WI38 (cell line): ENCODE data around the gene B4GALNT2.

Experiments
- H3K4me3 ChIP-seq: 2 replicates; pipeline ENCODE4 v1.5.1; 2011; ENCODE audit warnings: low read depth, mild to moderate bottlenecking, control low read depth, low read length
- CTCF ChIP-seq: IDR thresholded peaks from 2 replicates; pipeline ENCODE4 v1.5.1; 2012; ENCODE audit warnings: low read depth, mild to moderate bottlenecking, control low read depth, low read length

B4GALNT2 gene

GRCh38 chr17:49108318-49108717 lies 24.3 kb upstream of the B4GALNT2 start:
- no peak overlapping the region for H3K4me3 ChIP-seq
- TF ChIP-seq CTCF, result no peak

- H3K4me3 ChIP-seq, result no peak overlapping the region
- no peak for TF ChIP-seq CTCF
Observed at GRCh38 chr17:49110509-49110908, 22.1 kb upstream of the B4GALNT2 start.

- no peak for TF ChIP-seq CTCF
- no peak overlapping the region for H3K4me3 ChIP-seq
Observed at GRCh38 chr17:49111934-49112333, 20.6 kb upstream of the B4GALNT2 start.

GRCh38 chr17:49112936-49113335 lies 19.6 kb upstream of the B4GALNT2 start:
- no peak overlapping the region for H3K4me3 ChIP-seq
- TF ChIP-seq CTCF, result no peak

- TF ChIP-seq CTCF, result no peak
Observed at GRCh38 chr17:49114703-49115102, 17.9 kb upstream of the B4GALNT2 start.

GRCh38 chr17:49117587-49118230 lies 14.9 kb upstream of the B4GALNT2 start:
- no peak overlapping the region for H3K4me3 ChIP-seq
- no peak for TF ChIP-seq CTCF

More at GRCh38 chr17:49114703-49115102, 17.9 kb upstream of the B4GALNT2 start:
- no peak overlapping the region for H3K4me3 ChIP-seq

- H3K4me3 ChIP-seq, result no peak overlapping the region
- no peak for TF ChIP-seq CTCF
Observed at GRCh38 chr17:49120166-49120565, 12.4 kb upstream of the B4GALNT2 start.
